ENCODE results near the gene GPRC5B.

Gene GPRC5B

DNA sequence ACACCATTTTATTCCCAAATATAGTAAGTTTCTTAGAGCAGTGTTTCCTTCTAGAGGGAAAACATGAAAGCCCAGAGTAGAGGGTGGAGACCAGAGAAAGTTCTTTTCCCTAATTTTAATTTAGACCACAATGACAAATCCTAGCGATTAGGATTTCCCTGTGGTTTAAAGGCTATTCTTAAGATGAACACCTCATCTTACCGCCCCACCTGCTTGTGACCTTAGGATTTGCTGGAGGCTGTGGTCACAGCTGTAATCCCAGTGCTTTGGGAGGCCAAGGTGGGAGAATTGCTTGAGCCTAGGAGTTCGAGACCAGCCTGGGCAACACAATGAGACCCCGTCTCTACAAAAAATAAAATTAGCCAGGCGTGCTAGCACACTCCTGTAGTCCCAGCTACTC, 51.1 kb downstream of the GPRC5B start:
- H3K4me3 Mint-ChIP-seq: no peak overlapping the region
- H3K27ac Mint-ChIP-seq: no peak overlapping the region

DNA sequence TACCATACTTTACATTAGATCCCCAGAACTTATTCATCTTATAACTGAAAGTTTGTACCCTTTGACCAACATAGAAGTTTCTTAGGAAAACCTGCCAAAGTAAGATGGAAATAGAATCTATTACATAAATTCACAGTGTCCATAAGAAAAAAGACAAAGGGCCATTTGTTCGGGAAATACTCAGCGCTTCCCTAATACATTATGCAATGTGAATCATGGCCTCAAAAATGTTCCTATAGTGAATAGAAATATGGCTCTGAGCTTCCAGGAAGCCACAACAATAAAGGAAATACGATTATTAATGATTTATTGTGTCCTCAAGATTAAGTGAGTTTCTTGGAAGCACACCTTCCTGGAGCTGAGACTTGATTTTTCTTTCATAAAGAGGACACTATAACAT, 51.5 kb downstream of the GPRC5B start:
- H3K9me3 Mint-ChIP-seq: no peaks in the 10 kb centered on the region
- no peaks in the 10 kb centered on the region for H3K27me3 Mint-ChIP-seq
- H3K4me1 Mint-ChIP-seq (ENCODE audit: low read depth): peaks cover 3% of the 10 kb centered on the region
- H3K4me3 Mint-ChIP-seq: no peak overlapping the region
- H3K27ac Mint-ChIP-seq: no peak overlapping the region
- H3K36me3 Mint-ChIP-seq (ENCODE audit: low read depth): no peaks in the 10 kb centered on the region

More for the DNA sequence above, 51.1 kb downstream of the GPRC5B start:
- Mint-ChIP-seq H3K36me3 (ENCODE audit: low read depth) (no peaks in the 10 kb centered on the region), H3K9me3 (no peaks in the 10 kb centered on the region), H3K4me1 (ENCODE audit: low read depth) (peaks cover 3% of the 10 kb centered on the region), H3K27me3 (no peaks in the 10 kb centered on the region)

DNA sequence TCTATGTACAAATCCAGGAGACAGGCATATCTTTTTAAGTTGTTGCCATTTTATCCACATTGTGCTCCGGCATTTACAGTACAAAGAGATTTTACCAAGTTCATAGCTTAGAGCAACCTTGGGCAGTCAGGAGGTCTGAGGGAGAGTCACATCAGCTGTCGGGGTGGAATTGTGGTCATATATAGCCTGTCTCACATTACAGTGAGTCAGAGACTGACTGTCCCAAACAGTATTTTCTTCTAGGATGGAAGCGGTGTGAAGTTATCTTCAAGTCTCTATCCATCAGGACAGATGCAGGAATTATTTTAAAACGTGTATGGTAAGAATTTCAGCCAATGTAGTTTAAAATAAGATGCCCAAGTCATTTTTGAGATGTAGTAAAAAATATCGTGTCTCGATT, 53.0 kb downstream of the GPRC5B start:
- H3K27me3 Mint-ChIP-seq: no peaks in the 10 kb centered on the region
- H3K4me3 Mint-ChIP-seq: no peak overlapping the region
- peaks cover 3% of the 10 kb centered on the region for H3K4me1 Mint-ChIP-seq (ENCODE audit: low read depth)
- no peaks in the 10 kb centered on the region for H3K36me3 Mint-ChIP-seq (ENCODE audit: low read depth)
- H3K27ac Mint-ChIP-seq: no peak overlapping the region
- H3K9me3 Mint-ChIP-seq: no peaks in the 10 kb centered on the region

DNA sequence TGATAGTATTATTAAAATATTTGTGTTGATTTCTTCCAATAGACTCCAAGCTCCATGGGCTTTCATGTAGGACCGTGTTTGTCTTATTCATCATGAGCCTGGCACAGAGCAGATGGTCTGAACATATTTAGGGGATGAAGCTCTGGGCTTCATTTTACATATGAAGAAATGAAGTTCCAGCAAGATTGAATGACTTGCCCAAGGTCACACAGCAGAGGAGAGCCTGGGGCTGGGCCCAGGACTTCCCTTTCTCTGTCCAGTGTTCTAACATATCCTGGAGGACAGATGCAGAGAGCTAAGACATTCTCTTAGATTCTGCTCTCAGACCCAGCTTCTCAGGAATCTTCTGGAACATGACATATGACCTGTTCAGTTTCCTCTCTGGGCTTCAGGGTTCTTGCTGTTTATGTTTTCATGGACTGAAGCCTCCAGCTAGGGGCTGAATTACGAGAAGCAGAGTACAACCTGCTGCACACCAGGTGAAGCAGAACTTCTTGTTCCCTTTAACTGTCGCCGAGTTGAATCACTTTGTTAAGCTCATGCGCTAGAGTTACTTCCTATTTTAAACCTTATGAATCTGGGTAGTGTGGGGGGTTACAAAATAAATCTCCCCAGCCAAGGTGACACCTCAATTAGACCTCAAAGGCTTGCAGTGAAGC, 53.6 kb downstream of the GPRC5B start:
- no peaks in the 10 kb centered on the region for H3K27me3 Mint-ChIP-seq
- H3K4me3 Mint-ChIP-seq: no peak overlapping the region
- peaks cover under 1% of the 10 kb centered on the region for H3K4me1 Mint-ChIP-seq (ENCODE audit: low read depth)
- H3K9me3 Mint-ChIP-seq: no peaks in the 10 kb centered on the region
- no peak overlapping the region for H3K27ac Mint-ChIP-seq
- H3K36me3 Mint-ChIP-seq (ENCODE audit: low read depth): no peaks in the 10 kb centered on the region

DNA sequence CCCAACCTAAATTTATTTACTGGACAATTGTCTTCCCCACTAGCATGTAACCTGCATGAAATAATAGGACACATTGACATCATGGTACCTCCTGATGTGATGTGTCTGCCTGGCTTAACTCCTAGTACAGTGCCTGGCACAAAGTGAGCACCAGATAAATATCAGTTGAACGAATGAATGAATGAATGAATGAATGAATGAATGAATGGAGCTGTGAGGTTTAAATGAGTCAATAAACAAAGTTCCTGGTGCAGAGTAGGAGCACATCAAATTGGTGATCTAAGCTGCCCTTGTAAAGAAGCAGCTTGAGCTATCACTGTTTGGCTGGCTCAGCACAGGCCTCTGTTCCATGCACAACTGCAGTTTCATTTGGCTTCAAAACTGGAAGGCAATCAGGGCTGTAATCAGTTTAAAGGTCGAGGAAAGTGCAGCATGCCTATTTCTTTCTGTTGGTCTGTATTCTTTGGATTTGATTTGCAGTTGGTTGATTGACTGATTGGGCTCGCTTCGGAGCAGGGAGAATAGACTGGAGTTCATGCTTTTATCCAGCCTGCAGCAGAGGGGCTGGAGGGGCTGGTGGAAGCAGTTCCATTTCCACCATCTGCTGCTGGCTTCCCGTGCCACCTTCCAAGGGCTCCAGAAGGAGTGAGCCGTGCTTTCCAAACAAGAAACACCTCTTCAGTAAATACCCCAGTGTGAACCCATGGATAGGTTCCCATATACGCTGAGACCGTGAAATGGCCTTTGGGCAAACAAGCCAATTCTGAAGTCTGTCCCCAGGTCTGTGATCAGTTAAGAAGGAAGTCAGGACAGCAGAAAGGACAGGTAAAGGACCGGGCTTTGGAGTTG, 54.6 kb downstream of the GPRC5B start:
- H3K4me3 Mint-ChIP-seq: no peak overlapping the region
- H3K4me1 Mint-ChIP-seq (ENCODE audit: low read depth): no peaks in the 10 kb centered on the region
- H3K36me3 Mint-ChIP-seq (ENCODE audit: low read depth): no peaks in the 10 kb centered on the region
- H3K27ac Mint-ChIP-seq: no peak overlapping the region
- no peaks in the 10 kb centered on the region for H3K9me3 Mint-ChIP-seq
- no peaks in the 10 kb centered on the region for H3K27me3 Mint-ChIP-seq

DNA sequence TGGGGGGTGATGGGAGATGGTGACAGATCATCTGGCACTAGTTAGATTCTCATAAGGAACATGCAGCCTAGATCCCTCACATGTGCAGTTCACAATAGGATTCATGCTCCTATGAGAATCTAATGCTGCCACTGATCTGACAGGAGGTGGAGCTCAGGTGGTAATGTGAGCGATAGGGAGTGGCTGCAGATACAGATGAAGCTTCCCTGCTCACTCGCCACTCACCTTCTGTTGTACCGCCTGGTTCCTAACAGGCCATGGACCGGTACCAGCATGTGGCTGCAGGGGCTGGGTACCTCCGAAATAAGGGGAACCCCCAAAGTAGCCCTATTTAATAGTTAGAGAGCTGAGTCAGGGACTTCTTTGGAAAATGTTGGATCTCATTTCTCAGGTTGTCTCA, 60.4 kb downstream of the GPRC5B start:
- Mint-ChIP-seq H3K36me3 (ENCODE audit: low read depth) (no peaks in the 10 kb centered on the region), H3K9me3 (no peaks in the 10 kb centered on the region), H3K27ac (no peak overlapping the region), H3K4me3 (no peak overlapping the region), H3K27me3 (no peaks in the 10 kb centered on the region), H3K4me1 (ENCODE audit: low read depth) (no peaks in the 10 kb centered on the region)

DNA sequence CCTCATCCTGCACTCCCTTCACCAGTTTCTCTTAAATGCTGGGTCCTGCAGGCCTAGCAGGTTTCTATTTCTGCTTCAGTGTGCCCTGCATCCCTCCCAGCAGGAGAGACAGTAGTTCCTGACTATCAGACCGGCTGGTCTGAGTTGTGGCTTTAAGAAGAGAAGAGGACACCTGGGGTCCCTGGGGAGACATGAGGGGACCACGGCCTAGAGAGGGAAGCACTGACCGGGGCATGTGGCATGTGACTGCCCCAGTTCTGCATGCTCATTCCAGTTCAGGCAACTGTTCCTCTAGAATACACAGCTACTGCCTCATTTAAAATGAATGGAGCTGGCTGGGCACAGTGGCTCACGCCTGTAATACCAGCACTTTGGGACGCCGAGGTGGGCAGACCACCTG, 61.3 kb downstream of the GPRC5B start:
- Mint-ChIP-seq H3K9me3 (no peaks in the 10 kb centered on the region), H3K4me3 (no peak overlapping the region), H3K4me1 (ENCODE audit: low read depth) (no peaks in the 10 kb centered on the region), H3K27me3 (no peaks in the 10 kb centered on the region), H3K36me3 (ENCODE audit: low read depth) (no peaks in the 10 kb centered on the region), H3K27ac (no peak overlapping the region)

DNA sequence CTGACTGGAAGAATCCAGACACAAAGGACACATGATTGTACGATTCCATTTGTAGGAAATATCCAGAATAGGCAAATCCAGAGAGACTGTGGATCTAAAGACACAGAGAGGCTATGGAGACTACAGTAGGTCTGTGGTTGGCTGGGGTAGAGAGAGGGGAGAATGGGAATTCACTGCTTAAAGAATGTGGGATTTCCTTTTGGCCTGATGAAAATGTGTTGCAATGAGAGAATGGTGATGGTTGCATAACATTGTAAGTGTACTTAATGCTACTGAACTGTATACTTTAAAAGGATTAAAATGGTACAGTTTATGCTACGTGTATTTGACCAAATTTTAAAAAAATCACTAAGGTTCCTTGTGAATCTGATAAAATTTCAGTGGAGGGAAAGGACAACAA, 62.1 kb downstream of the GPRC5B start:
- H3K4me1 Mint-ChIP-seq (ENCODE audit: low read depth): no peaks in the 10 kb centered on the region
- no peak overlapping the region for H3K4me3 Mint-ChIP-seq
- H3K9me3 Mint-ChIP-seq: no peaks in the 10 kb centered on the region
- no peak overlapping the region for H3K27ac Mint-ChIP-seq
- no peaks in the 10 kb centered on the region for H3K36me3 Mint-ChIP-seq (ENCODE audit: low read depth)
- H3K27me3 Mint-ChIP-seq: no peaks in the 10 kb centered on the region

DNA sequence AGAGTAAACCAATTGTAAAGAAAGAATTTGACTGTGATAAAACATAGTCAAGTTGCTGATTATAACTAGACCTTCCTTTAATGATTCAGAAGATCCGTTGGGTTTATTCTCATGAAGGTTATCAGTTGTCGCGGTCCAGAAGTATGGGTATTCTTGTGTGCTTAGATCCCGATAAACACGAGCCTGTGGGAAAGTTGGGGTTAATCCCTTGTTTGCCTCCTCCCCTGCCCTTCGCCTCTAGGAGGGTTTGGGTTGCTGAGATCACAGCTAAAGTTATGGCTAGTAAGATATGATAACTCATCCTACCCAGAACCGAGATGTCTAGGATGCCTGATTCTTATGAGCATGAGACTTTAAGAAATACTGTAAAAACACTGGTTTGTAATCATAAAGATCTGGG, 66.8 kb downstream of the GPRC5B start:
- Mint-ChIP-seq H3K4me1 (ENCODE audit: low read depth) (no peaks in the 10 kb centered on the region), H3K27ac (no peak overlapping the region), H3K27me3 (peaks cover 3% of the 10 kb centered on the region), H3K4me3 (no peak overlapping the region), H3K36me3 (ENCODE audit: low read depth) (no peaks in the 10 kb centered on the region), H3K9me3 (peaks cover 4% of the 10 kb centered on the region)

DNA sequence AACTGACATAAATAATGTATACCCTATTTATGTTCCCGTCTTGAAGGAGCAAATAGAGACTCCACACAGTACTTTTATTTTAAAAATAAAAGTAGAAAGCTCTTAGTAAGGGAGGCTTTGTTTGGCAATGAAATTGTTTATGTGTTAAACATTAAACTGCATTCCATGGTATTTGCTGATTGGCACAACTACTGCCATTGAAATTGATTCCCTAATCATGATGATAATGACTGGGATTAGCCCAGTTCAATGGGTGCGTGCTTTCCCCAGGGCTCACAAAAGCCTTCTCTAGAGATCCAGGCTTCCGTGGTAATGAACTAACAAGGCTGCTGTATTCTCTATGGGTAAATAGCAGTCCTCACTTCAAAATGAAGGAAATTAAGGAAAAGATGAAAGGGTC, 67.5 kb downstream of the GPRC5B start:
- no peaks in the 10 kb centered on the region for H3K4me1 Mint-ChIP-seq (ENCODE audit: low read depth)
- no peaks in the 10 kb centered on the region for H3K36me3 Mint-ChIP-seq (ENCODE audit: low read depth)
- H3K27me3 Mint-ChIP-seq: peaks cover 3% of the 10 kb centered on the region
- H3K4me3 Mint-ChIP-seq: no peak overlapping the region
- no peak overlapping the region for H3K27ac Mint-ChIP-seq
- H3K9me3 Mint-ChIP-seq: peaks cover 5% of the 10 kb centered on the region

DNA sequence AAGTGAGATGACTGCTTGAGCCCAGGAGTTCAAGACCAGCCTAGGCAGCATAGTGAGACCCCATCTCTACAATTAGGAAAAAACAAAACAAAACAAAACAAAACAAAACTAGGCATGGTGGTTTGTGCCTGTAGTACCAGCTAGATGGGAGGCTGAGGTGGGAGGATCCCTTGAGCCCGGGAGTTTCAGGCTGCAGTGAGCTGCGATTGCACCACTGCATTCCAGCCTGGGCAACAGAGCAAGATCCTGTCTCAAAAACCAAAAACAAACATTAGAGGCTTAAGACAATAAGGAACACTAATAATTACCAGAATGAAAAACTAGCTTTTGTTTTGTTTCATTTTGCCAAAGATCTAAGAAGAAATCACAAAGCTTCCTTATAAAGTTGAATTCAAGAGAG, 69.2 kb downstream of the GPRC5B start:
- no peak overlapping the region for H3K27ac Mint-ChIP-seq
- H3K4me1 Mint-ChIP-seq (ENCODE audit: low read depth): no peaks in the 10 kb centered on the region
- no peak overlapping the region for H3K4me3 Mint-ChIP-seq
- H3K27me3 Mint-ChIP-seq: peaks cover 3% of the 10 kb centered on the region
- peaks cover 5% of the 10 kb centered on the region for H3K9me3 Mint-ChIP-seq
- no peaks in the 10 kb centered on the region for H3K36me3 Mint-ChIP-seq (ENCODE audit: low read depth)

DNA sequence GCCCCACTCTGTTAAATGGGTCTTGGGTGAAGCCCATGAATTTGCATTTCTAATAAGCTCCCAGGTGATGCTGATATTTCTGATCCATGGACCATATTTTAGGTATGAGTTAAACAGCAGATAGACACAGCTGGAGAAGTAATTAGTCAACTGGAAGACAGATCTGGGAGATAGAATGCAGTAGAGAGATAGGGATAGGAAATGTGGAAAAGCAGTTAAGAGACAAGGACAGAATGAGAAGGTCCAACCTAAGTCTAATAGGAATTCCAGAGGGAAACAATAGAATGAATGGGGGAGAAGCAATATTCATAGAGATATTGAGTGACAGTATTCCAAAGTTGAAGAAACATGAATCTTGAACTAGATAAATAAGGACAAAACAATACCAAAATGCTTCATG, 71.7 kb downstream of the GPRC5B start:
- peaks cover 3% of the 10 kb centered on the region for H3K27me3 Mint-ChIP-seq
- no peak overlapping the region for H3K4me3 Mint-ChIP-seq
- peaks cover 5% of the 10 kb centered on the region for H3K9me3 Mint-ChIP-seq
- H3K36me3 Mint-ChIP-seq (ENCODE audit: low read depth): no peaks in the 10 kb centered on the region
- H3K4me1 Mint-ChIP-seq (ENCODE audit: low read depth): no peaks in the 10 kb centered on the region
- H3K27ac Mint-ChIP-seq: no peak overlapping the region

DNA sequence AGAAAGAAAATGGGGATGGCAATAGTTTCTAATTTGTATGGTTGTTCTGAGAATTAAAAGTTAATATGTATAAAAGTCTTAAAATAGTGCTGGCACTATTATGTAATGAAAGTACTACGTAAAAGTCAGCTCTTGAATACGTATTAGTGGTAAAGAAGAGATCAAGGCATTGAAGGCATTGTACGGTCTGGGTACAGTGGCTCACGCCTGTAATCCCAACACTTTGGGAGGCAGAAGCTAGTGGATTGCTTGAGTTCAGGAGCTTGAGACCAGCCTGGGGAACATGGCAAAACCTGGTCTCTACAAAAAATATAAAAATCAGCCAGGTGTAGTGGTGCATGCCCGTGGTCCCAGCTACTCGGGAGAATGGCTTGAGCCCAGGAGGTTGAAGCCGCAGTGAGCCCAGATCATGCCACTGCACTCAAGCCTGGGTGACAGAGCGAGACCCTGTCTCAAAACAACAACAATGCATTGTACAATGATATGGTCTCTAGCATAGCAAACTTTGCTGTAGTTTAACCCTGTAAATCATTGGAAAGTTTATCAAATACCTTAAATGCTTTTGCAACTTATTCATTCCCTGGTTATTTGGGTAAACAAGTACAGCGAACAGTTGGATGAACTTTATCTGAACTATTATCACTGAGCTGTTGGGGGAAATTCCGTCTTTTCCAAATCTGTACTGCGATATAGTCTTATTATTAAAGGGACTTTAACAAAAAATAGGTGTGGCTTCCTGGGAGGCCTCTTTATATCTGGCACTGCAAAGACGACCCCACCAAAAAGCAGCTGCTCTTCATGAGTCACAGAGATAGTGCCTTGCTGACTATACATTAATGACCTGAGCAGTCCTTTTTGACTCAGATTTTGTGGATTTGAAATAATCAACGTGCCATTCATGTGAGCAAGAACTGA, 73.6 kb downstream of the GPRC5B start:
- Mint-ChIP-seq H3K27me3 (no peaks in the 10 kb centered on the region), H3K9me3 (peaks cover 6% of the 10 kb centered on the region), H3K4me1 (ENCODE audit: low read depth) (no peaks in the 10 kb centered on the region), H3K27ac (no peak overlapping the region), H3K4me3 (no peak overlapping the region), H3K36me3 (ENCODE audit: low read depth) (no peaks in the 10 kb centered on the region)

DNA sequence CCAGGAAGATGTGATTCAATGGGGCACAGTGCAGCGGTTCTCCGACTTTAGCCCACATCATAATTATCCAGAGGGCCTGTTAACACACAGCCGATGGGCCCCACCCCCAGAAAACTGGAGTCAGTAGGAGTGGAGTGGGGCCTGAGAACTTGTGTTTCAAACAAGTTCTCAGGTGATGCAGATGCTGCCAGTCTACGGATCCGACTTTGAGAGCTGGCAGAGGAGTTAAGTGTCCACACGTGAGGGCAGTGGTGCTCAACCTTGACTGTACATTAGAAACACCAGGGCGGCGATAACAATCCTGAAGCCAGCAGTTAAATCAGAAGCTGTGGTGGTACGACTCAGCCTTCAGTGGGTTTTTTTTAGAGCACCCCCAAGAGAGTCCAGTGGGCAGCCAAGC, 75.0 kb downstream of the GPRC5B start:
- no peaks in the 10 kb centered on the region for H3K27me3 Mint-ChIP-seq
- peaks cover 7% of the 10 kb centered on the region for H3K4me1 Mint-ChIP-seq (ENCODE audit: low read depth)
- H3K27ac Mint-ChIP-seq: no peak overlapping the region
- H3K4me3 Mint-ChIP-seq: no peak overlapping the region
- H3K9me3 Mint-ChIP-seq: peaks cover 17% of the 10 kb centered on the region
- no peaks in the 10 kb centered on the region for H3K36me3 Mint-ChIP-seq (ENCODE audit: low read depth)

DNA sequence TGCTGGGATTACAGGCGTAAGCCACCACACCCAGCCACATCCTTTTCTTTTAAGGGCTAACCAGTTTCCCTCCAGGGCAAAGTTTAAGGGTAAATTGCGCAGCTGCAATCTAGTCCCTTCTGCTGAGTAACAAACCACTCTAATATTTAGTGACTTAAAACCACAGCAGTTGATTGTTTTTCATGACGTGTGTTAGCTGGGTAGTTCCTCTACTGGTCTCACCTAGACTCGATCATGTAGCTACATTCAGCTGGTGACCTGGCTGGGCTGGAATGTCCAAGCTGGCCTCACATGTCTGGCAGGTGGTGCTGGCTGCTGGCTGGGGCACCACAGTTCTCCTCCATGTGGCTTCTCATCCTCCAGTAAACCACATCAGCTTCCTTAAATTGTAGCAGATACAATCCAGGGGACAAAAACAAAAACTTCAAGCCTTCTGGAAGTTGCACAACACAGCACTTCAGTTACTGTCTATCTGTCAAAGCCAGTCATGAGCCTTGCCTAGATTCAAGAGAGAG, 75.5 kb downstream of the GPRC5B start:
- no peak overlapping the region for H3K27ac Mint-ChIP-seq

More for the DNA sequence above, 75.5 kb downstream of the GPRC5B start:
- Mint-ChIP-seq H3K9me3 (peaks cover 17% of the 10 kb centered on the region), H3K4me1 (ENCODE audit: low read depth) (peaks cover 10% of the 10 kb centered on the region), H3K27me3 (no peaks in the 10 kb centered on the region), H3K4me3 (no peak overlapping the region), H3K36me3 (ENCODE audit: low read depth) (no peaks in the 10 kb centered on the region)
